GM23248 (cell line): ENCODE data around the gene CCDC183. TPM values are rescaled to one million over a fixed set of nuclear protein-coding genes. Genes with fewer than 3 reads are reported as not detected.

ENCODE experiments used
- DNase-seq: peaks from one replicate; pipeline ENCODE4 v3.0.0-alpha.2; 2015
- H2AFZ ChIP-seq: fragments of 200-600 bp; sonication (generic); 2 replicates; pipeline ENCODE4 v1.6.1; 2016; ENCODE audit warnings: antibody characterized with exemption
- H3F3A ChIP-seq: fragments of 200-600 bp; sonication (generic); 2 replicates; pipeline ENCODE4 v1.6.1; 2016; ENCODE audit warnings: mild to moderate bottlenecking, antibody characterized with exemption, mixed run types; ENCODE audit not compliant: insufficient read depth
- H3K27ac ChIP-seq: fragments of 200-600 bp; sonication (generic); 2 replicates; pipeline ENCODE4 v1.5.1; 2016; ENCODE audit warnings: mild to moderate bottlenecking
- H3K27me3 ChIP-seq: fragments of 200-600 bp; sonication (generic); replicated peaks from 2 replicates; pipeline ENCODE4 v1.6.1; 2016; ENCODE audit warnings: mild to moderate bottlenecking; ENCODE audit not compliant: insufficient read depth
- H3K36me3 ChIP-seq: fragments of 200-600 bp; sonication (generic); 2 replicates; pipeline ENCODE4 v1.6.1; 2016; ENCODE audit warnings: low read depth, mild to moderate bottlenecking
- H3K4me1 ChIP-seq: fragments of 200-600 bp; sonication (generic); 2 replicates; pipeline ENCODE4 v1.6.1; 2016; ENCODE audit warnings: mild to moderate bottlenecking; ENCODE audit not compliant: insufficient read depth
- H3K4me2 ChIP-seq: fragments of 200-600 bp; sonication (generic); one replicate; pipeline ENCODE4 v1.6.1; 2016; ENCODE audit warnings: mild to moderate bottlenecking; ENCODE audit not compliant: unreplicated experiment
- H3K4me3 ChIP-seq: fragments of 200-600 bp; sonication (generic); 2 replicates; pipeline ENCODE4 v1.5.1; 2016; ENCODE audit warnings: mild to moderate bottlenecking
- H3K79me2 ChIP-seq: fragments of 200-600 bp; sonication (generic); 2 replicates; pipeline ENCODE4 v1.6.1; 2016; ENCODE audit warnings: mild to moderate bottlenecking; ENCODE audit not compliant: insufficient read depth
- H3K9ac ChIP-seq: fragments of 200-600 bp; sonication (generic); 2 replicates; pipeline ENCODE4 v1.6.1; 2016; ENCODE audit warnings: mild to moderate bottlenecking
- H3K9me2 ChIP-seq: fragments of 200-600 bp; sonication (generic); 2 replicates; pipeline ENCODE4 v1.6.1; 2016; ENCODE audit warnings: mixed run types, mild to moderate bottlenecking, moderate library complexity; ENCODE audit not compliant: insufficient read depth
- H3K9me3 ChIP-seq: fragments of 200-600 bp; sonication (generic); one replicate; pipeline ENCODE4 v1.6.1; 2017; ENCODE audit warnings: low read depth
- H4K20me1 ChIP-seq: fragments of 200-600 bp; sonication (generic); 2 replicates; pipeline ENCODE4 v1.6.0; 2016; ENCODE audit not compliant: insufficient read depth
- EZH2 ChIP-seq: fragments of 200-600 bp; sonication (generic); IDR thresholded peaks from 2 replicates; pipeline ENCODE4 v1.6.1; 2018; ENCODE audit warnings: antibody characterized with exemption, mild to moderate bottlenecking; ENCODE audit not compliant: insufficient read depth, poor library complexity, severe bottlenecking
- EZH2phosphoT487 ChIP-seq: fragments of 200-600 bp; sonication (generic); IDR thresholded peaks from 2 replicates; pipeline ENCODE4 v1.6.1; 2018; ENCODE audit warnings: antibody characterized with exemption, moderate library complexity, mild to moderate bottlenecking, low read depth; ENCODE audit not compliant: insufficient read depth
- WGBS, 2 experiments: methylation state at CpG; one replicate each; pipeline ENCODE4 v1.1.6; 2015 to 2017; ENCODE audit warnings: low lambda C conversion rate in 2 of 2, low coverage in 1 of 2; ENCODE audit errors: missing lambda C conversion rate in 2 of 2; 5-methylcytosine and 5-hydroxymethylcytosine counted together
- in situ Hi-C: fragments of 300-500 bp; cut with MboI; formaldehyde crosslinking; loops from 2 replicates; pipeline ENCODE4 v1.15.0; 2020
- polyA plus RNA-seq: library from polyadenylated mRNA; unstranded; fragments of >200 nt; fragmentation: Nextera tagmentation; extraction: Ambion mirVana; gene quantifications from 2 replicates; pipeline ENCODE4 v1.2.1, GENCODE V29; 2016
- total RNA-seq: library from RNA; depleted of rRNA; stranded (reverse); fragments of >200 nt; shearing (Covaris generic); gene quantifications from 2 replicates; pipeline ENCODE4 v1.2.3, GENCODE V29; 2014

Gene CCDC183
- total and polyA plus RNA-seq, 2 experiments from 2014 or later: 0.76 to 1.5 TPM

DNA sequence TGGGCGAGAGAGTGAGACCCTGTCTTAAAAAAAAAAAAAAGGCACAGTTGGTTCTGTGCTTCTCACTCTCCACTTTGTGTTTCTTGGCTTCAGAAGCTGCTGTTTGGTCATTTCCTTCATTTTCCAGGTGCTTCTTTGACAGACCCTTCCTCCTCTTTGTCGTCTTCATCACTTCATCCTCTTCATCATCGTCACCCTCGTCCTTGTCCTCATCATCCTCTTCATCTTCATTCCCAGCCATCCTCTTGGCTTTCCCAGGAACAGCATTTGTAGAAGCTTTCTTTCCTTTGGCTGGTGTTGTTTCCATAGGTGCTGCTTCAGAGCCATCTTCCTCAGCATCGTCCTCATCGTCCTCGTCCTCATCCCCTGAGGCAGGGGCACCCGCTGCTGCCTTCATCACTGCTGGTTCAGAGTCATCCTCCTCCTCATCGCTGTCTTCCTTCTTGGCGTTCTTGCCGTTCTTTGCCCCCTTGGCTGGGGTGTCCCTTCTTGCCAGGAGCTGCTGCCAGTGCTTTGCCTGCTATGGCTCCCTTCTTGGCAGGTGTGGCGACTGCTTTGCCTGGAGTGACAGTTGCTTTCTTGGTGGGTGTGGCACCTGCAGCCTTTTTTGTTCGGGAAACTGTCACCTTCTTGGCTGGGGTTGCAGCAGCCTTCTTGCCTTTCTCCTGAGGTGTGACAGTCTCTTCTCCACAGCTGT lies 18.7 kb downstream of the CCDC183 start:
- TF ChIP-seq EZH2phosphoT487 (no peak), EZH2 (no peak)
- no peak overlapping the region for H2AFZ ChIP-seq
- in situ Hi-C loops: no loop called here
- WGBS, 2 experiments: 93 to 97% methylated on average over 13 of the region's 13 CpGs
- H3K27ac ChIP-seq: no peak overlapping the region
- no peaks in the 10 kb centered on the region for H3K9me2 ChIP-seq
- peaks cover 2% of the 10 kb centered on the region; the same call in 1 of the 2 replicates for H3K4me1 ChIP-seq
- H3K4me3 ChIP-seq: no peak overlapping the region
- DNase-seq: no peak
- no peak overlapping the region for H3K4me2 ChIP-seq
- H3K27me3 ChIP-seq: no peaks in the 10 kb centered on the region
- H3K9me3 ChIP-seq: no peaks in the 10 kb centered on the region
- peaks cover 94% of the 10 kb centered on the region for H3K79me2 ChIP-seq
- H3K9ac ChIP-seq: no peak overlapping the region
- H3F3A ChIP-seq: 0 out of 2 replicates have a peak, but pooled peaks cover under 1% of the 10 kb centered on the region
- H3K36me3 ChIP-seq: 0 out of 2 replicates have a peak, but pooled peaks cover 7% of the 10 kb centered on the region
- no peaks in the 10 kb centered on the region for H4K20me1 ChIP-seq

DNA sequence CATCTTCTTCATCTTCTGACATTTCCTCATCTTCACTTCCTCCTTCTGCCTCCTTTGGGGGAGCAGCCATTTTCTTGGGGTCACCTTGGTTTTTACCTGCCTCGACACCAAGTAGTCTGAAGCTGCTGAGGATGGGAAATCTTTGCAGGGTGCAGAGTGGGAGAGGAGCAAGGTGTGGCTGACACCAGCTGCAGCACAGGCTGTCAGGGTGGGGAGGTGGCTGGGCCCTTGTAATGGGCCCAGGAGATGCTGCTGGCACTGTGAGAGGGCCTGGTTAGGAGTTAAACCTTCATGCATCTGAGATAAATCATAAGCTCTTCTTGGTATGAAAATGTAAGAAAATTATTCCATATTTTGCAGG lies 19.3 kb downstream of the CCDC183 start:
- Histone ChIP-seq H3K79me2 (peaks cover 92% of the 10 kb centered on the region), H2AFZ (no peak overlapping the region), H4K20me1 (no peaks in the 10 kb centered on the region), H3K9me3 (no peaks in the 10 kb centered on the region), H3F3A (no peaks in the 10 kb centered on the region), H3K9ac (no peak overlapping the region), H3K4me3 (no peak overlapping the region), H3K27ac (no peak overlapping the region), H3K36me3 (0 out of 2 replicates have a peak, but pooled peaks cover 6% of the 10 kb centered on the region), H3K4me2 (no peak overlapping the region), H3K4me1 (no peaks in the 10 kb centered on the region), H3K9me2 (no peaks in the 10 kb centered on the region), H3K27me3 (no peaks in the 10 kb centered on the region)
- DNase-seq: no peak
- in situ Hi-C loops: no loop called here
- 40 to 43% methylated on average over 1 of the region's 1 CpG for WGBS, 2 experiments
- TF ChIP-seq EZH2phosphoT487: no peak

DNA sequence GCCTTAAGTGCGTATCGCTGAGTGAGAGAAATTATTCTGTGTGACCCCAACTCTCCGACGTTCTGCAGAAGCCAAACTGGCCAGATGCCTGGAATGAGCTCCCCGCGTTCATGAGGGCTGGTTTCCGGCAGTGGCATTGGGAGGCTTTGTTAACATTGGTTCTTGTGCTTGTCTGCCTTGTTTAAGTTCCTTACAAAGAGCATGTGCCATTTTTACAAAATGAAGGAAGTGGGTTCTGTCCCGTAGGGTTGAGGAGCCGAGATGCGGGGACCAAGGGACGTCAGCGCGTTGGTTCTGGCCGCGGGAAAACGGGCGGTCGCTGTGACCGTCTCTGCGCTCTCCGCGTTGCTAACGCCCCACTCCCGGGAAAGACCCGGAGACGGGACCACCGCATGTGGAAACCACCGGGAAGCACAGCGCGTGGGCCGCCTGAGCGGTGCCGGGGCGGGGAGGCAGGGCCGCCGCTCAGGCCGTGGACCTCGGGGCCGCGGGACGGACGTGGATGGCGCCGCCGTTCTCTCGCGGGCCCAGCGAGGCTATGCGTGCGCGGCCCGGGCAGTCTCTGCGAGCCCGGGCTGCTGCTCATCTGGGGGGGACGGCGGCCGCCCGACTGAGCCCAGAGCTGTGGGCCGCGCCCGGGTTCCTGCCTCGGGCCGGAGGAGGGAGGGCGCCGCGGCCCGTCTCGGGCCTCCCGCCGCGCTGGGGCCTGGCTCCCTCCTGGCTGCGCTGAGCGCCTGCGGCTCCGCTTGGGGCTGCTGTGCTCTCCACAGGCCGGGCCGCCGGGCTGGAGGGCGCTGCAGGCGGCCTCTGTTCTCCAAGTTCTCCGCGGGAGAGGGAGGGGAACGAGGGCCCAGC lies 25.1 kb downstream of the CCDC183 start:
- no peaks in the 10 kb centered on the region for H4K20me1 ChIP-seq
- TF ChIP-seq EZH2phosphoT487 (no peak), EZH2 (no peak)
- no peaks in the 10 kb centered on the region for H3F3A ChIP-seq
- DNase-seq: peak; percentile 18
- no peak overlapping the region for H3K4me2 ChIP-seq
- no peaks in the 10 kb centered on the region for H3K4me1 ChIP-seq
- WGBS, 2 experiments: 50 to 55% methylated on average over 49 to 71 of the region's 83 CpGs
- no peaks in the 10 kb centered on the region for H3K36me3 ChIP-seq
- H3K79me2 ChIP-seq: peaks cover 42% of the 10 kb centered on the region
- no peaks in the 10 kb centered on the region for H3K9me2 ChIP-seq
- H3K9ac ChIP-seq: no peak overlapping the region
- no peak overlapping the region for H3K27ac ChIP-seq
- in situ Hi-C loops: no loop called here
- H3K27me3 ChIP-seq: no peaks in the 10 kb centered on the region
- H3K4me3 ChIP-seq: no peak overlapping the region
- H2AFZ ChIP-seq: no peak overlapping the region
- H3K9me3 ChIP-seq: no peaks in the 10 kb centered on the region

DNA sequence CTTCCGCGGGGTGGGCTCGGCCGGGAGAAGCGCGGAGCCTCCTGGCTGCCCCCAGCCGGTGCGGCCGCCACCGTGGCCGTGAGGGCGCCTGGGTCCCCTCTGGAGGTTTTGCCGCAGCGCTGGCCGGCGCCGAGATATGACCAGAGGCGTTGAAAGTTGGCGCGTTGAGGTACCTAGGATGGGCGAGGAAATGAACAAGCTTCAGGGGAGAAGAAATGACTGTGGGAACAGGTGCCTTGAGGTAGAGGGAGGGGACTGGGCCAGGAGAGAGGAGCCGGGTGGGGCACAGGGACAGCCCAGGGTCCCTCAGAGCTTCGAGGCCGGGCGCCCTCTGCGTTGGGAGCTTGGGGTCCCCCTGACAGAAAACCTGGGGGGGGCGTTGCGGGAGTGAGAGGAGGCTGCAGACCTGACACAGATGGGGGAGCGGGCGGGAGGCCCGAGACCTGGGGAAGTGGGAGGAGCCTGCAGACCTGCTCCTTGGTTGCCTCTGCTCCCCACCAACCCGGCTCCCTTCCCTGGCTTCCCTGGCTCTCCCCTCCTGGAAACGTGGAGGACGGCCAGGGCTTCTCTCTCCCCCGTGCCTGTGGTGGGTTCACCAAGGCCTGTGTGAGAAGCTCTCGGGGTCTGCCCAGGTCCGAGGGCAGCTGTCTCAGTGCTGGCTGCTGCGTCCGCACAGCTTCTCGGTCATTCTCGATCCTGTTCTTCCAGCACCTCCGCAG lies 25.8 kb downstream of the CCDC183 start:
- no peak overlapping the region for H3K4me3 ChIP-seq
- H3K27ac ChIP-seq: no peak overlapping the region
- DNase-seq: no peak
- H3K9me3 ChIP-seq: no peaks in the 10 kb centered on the region
- WGBS, 2 experiments: 88 to 94% methylated on average over 26 to 41 of the region's 42 CpGs
- no peak for TF ChIP-seq EZH2
- TF ChIP-seq EZH2phosphoT487: no peak
- H3K4me2 ChIP-seq: no peak overlapping the region
- no peaks in the 10 kb centered on the region for H3K36me3 ChIP-seq
- H3K9ac ChIP-seq: no peak overlapping the region
- H3K9me2 ChIP-seq: no peaks in the 10 kb centered on the region
- no peak overlapping the region for H2AFZ ChIP-seq
- H3K79me2 ChIP-seq: peaks cover 34% of the 10 kb centered on the region
- H3F3A ChIP-seq: no peaks in the 10 kb centered on the region
- H3K4me1 ChIP-seq: no peaks in the 10 kb centered on the region
- in situ Hi-C loops: no loop called here
- H3K27me3 ChIP-seq: no peaks in the 10 kb centered on the region
- H4K20me1 ChIP-seq: no peaks in the 10 kb centered on the region
